Fibroblast of lung (primary cell): ENCODE data around the gene EIF2D.

Experiments used
- EZH2 ChIP-seq: IDR thresholded peaks from 2 replicates; pipeline ENCODE4 v1.5.1; 2012; ENCODE audit warnings: low read length, control low read depth, mild to moderate bottlenecking; ENCODE audit errors: missing control alignments
- TF ChIP-seq, protein P1 (sequence below), 2 donors: IDR thresholded peaks in 1 of 2; conservative IDR thresholded peaks in 1 of 2; 1 replicate in 1 of 2; 2 replicates in 1 of 2; pipeline ENCODE4 v1.5.1; 2011 to 2012; ENCODE audit warnings: low read length in 2 of 2, control low read depth in 1 of 2, inconsistent platforms in 1 of 2, low read depth in 1 of 2, mild to moderate bottlenecking in 1 of 2

DNA sequence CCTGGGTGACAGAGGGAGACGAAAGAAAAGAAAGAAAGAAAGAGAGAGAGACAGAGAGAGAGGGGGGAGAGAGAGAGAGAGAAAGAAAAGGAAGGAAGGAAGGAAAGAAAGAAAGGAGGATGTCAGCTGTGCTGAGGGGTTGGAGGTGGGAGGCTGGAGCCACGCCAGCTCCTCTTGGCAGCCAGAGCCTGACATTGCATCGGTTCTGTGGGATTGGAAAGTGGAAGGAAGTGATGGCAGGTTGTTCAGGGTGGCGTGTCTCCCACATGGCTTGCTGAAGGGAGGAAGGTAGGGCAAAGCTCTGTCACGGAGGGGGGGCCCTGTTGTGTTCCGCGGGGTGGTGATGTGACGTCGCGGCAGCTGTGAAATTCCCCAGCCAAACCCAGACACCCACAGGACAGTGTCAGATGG, 30.7 kb downstream of the EIF2D start:
- TF ChIP-seq, protein P1, sequence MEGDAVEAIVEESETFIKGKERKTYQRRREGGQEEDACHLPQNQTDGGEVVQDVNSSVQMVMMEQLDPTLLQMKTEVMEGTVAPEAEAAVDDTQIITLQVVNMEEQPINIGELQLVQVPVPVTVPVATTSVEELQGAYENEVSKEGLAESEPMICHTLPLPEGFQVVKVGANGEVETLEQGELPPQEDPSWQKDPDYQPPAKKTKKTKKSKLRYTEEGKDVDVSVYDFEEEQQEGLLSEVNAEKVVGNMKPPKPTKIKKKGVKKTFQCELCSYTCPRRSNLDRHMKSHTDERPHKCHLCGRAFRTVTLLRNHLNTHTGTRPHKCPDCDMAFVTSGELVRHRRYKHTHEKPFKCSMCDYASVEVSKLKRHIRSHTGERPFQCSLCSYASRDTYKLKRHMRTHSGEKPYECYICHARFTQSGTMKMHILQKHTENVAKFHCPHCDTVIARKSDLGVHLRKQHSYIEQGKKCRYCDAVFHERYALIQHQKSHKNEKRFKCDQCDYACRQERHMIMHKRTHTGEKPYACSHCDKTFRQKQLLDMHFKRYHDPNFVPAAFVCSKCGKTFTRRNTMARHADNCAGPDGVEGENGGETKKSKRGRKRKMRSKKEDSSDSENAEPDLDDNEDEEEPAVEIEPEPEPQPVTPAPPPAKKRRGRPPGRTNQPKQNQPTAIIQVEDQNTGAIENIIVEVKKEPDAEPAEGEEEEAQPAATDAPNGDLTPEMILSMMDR (conservative IDR thresholded peaks at IDR 0.05 in 1 of 2, IDR thresholded peaks at IDR 0.05 in 1 of 2; ENCODE audit: low read depth in 1 of 2, low read length in 2 of 2): no peak
- no peak for TF ChIP-seq EZH2
